Liver (tissue), 3 donors: ENCODE data around the gene STIM1.

Experiments
- CTCF ChIP-seq: fragments of 150-350 bp; IDR thresholded peaks from 2 replicates; pipeline ENCODE4 v1.5.1; 2017; ENCODE audit warnings: improper control_type of control experiment, low read depth, low read length; ENCODE audit not compliant: missing input control
- HNF4A ChIP-seq, 2 donors: conservative IDR thresholded peaks; 2 replicates each; pipeline ENCODE4 v1.6.1; 2016; ENCODE audit warnings: antibody characterized with exemption in 2 of 2, mild to moderate bottlenecking in 2 of 2
- MAX ChIP-seq: IDR thresholded peaks from 2 replicates; pipeline ENCODE4 v1.6.1; 2016; ENCODE audit warnings: antibody characterized with exemption
- RAD21 ChIP-seq, 2 donors: IDR thresholded peaks; 2 replicates each; pipeline ENCODE4 v1.6.1; 2016; ENCODE audit warnings: antibody characterized with exemption in 2 of 2, mild to moderate bottlenecking in 2 of 2
- REST ChIP-seq: IDR thresholded peaks from 2 replicates; pipeline ENCODE4 v1.6.1; 2016; ENCODE audit warnings: antibody characterized with exemption, mild to moderate bottlenecking
- SP1 ChIP-seq: IDR thresholded peaks from 2 replicates; pipeline ENCODE4 v1.6.1; 2018; ENCODE audit warnings: antibody characterized with exemption, mild to moderate bottlenecking
- TAF1 ChIP-seq: conservative IDR thresholded peaks from 2 replicates; pipeline ENCODE4 v1.6.1; 2016; ENCODE audit warnings: antibody characterized with exemption, mild to moderate bottlenecking
- YY1 ChIP-seq: IDR thresholded peaks from 2 replicates; pipeline ENCODE4 v1.6.1; 2016; ENCODE audit warnings: antibody characterized with exemption, mild to moderate bottlenecking
- ZBTB33 ChIP-seq: IDR thresholded peaks from 2 replicates; pipeline ENCODE4 v1.6.1; 2016; ENCODE audit warnings: antibody characterized with exemption
- donor health status: healthy.
- donor health status: healthy.

- TF ChIP-seq RAD21 (IDR thresholded peaks at IDR 0.05): no peak
- TF ChIP-seq CTCF: no peak
- no peak for TF ChIP-seq YY1
- TF ChIP-seq MAX: no peak
- no peak for TF ChIP-seq SP1
- no peak for TF ChIP-seq ZBTB33
- TF ChIP-seq REST: no peak
- no peak for TF ChIP-seq TAF1
- TF ChIP-seq HNF4A (conservative IDR thresholded peaks at IDR 0.05): no peak
Observed at GRCh38 chr11:3964056-3964455, 108.6 kb downstream of the STIM1 start.
